IPS-20b (cell line): ENCODE results near the gene CCN2.

Source experiments
- H3K27ac ChIP-seq: one replicate; pipeline ENCODE4 v1.5.1; 2013; ENCODE audit warnings: low read length
- H3K27me3 ChIP-seq: 2 replicates; pipeline ENCODE4 v1.6.1; 2013; ENCODE audit warnings: mild to moderate bottlenecking, low read length, inconsistent platforms; ENCODE audit not compliant: insufficient read depth
- H3K36me3 ChIP-seq: 2 replicates; pipeline ENCODE4 v1.6.1; 2013; ENCODE audit warnings: low read depth, mild to moderate bottlenecking, inconsistent platforms, low read length, moderate library complexity; ENCODE audit not compliant: insufficient read depth
- H3K4me1 ChIP-seq: 2 replicates; pipeline ENCODE4 v1.6.1; 2013; ENCODE audit warnings: mild to moderate bottlenecking, control low read depth, inconsistent platforms, low read length, moderate library complexity; ENCODE audit not compliant: insufficient read depth
- H3K4me3 ChIP-seq: 2 replicates; pipeline ENCODE4 v1.5.1; 2013; ENCODE audit warnings: mild to moderate bottlenecking, low read length, inconsistent platforms
- H3K9ac ChIP-seq: 2 replicates; pipeline ENCODE4 v1.6.1; 2013; ENCODE audit warnings: low read depth, mild to moderate bottlenecking, inconsistent platforms, low read length, moderate library complexity
- H3K9me3 ChIP-seq: 2 replicates; pipeline ENCODE4 v1.6.1; 2013; ENCODE audit warnings: mild to moderate bottlenecking, low read depth, low read length, inconsistent platforms; ENCODE audit not compliant: insufficient read depth

The CCN2 gene

DNA sequence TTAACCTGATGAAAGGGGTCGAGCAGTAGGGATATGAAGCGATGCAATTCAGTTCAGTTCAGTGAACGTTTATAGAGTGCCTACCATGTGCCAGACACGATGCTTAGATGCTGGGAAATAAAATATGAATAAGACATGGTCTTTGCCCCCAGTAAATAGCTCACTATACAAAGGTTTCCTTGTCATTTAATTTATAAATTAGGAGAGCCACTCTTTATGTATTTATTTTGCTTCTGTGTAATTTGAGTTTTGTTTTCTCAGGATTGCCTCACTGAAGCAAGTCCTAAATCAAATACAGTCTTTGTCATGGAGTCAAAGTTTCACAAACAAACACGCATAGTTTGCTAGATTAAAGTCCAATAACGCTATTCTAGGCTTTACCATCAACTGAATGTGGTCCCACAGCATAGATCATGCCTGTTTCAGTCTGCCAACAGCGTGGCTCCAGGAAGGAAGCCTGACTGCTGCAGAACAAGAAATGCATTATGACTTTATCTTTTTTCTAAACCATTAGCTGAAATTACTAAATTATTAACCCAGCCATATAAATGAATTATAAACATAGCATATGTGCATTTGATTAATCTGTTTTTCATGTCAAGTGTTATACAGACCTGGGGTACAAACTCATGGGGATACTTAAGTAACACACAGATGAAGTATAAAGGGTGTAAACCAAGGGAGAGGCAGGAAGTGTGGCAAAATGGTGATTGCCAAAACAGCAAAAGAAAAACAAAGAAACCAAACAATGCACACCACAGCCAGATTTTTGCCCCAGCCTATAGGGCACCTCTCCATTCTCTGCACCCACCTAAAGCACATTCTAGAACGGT lies 29.8 kb upstream of the CCN2 start:
- Histone ChIP-seq H3K4me1 (no peaks in the 10 kb centered on the region), H3K36me3 (no peaks in the 10 kb centered on the region), H3K9ac (no peak overlapping the region), H3K27ac (no peak overlapping the region), H3K9me3 (no peaks in the 10 kb centered on the region), H3K27me3 (no peaks in the 10 kb centered on the region), H3K4me3 (no peak overlapping the region)

GRCh38 chr6:131980338-131980790 lies 29.2 kb upstream of the CCN2 start:
- Histone ChIP-seq H3K27ac (no peak overlapping the region), H3K9ac (no peak overlapping the region), H3K4me3 (no peak overlapping the region), H3K9me3 (no peaks in the 10 kb centered on the region), H3K36me3 (no peaks in the 10 kb centered on the region), H3K4me1 (no peaks in the 10 kb centered on the region), H3K27me3 (no peaks in the 10 kb centered on the region)

- no peaks in the 10 kb centered on the region for H3K27me3 ChIP-seq
- H3K27ac ChIP-seq, result no peak overlapping the region
- no peak overlapping the region for H3K4me3 ChIP-seq
- no peaks in the 10 kb centered on the region for H3K9me3 ChIP-seq
- H3K4me1 ChIP-seq, result no peaks in the 10 kb centered on the region
- H3K9ac ChIP-seq, result no peak overlapping the region
- no peaks in the 10 kb centered on the region for H3K36me3 ChIP-seq
Measured at GRCh38 chr6:131979515-131980337, 28.6 kb upstream of the CCN2 start.

GRCh38 chr6:131978522-131978921 lies 27.4 kb upstream of the CCN2 start:
- H3K4me1 ChIP-seq, result no peaks in the 10 kb centered on the region
- no peaks in the 10 kb centered on the region for H3K36me3 ChIP-seq
- H3K4me3 ChIP-seq, result no peak overlapping the region
- no peaks in the 10 kb centered on the region for H3K9me3 ChIP-seq
- no peak overlapping the region for H3K9ac ChIP-seq
- H3K27ac ChIP-seq, result no peak overlapping the region
- H3K27me3 ChIP-seq, result no peaks in the 10 kb centered on the region

GRCh38 chr6:131976545-131977061 lies 25.4 kb upstream of the CCN2 start:
- no peaks in the 10 kb centered on the region for H3K9me3 ChIP-seq
- no peak overlapping the region for H3K4me3 ChIP-seq
- no peaks in the 10 kb centered on the region for H3K27me3 ChIP-seq
- no peaks in the 10 kb centered on the region for H3K36me3 ChIP-seq
- H3K27ac ChIP-seq, result no peak overlapping the region
- no peaks in the 10 kb centered on the region for H3K4me1 ChIP-seq
- no peak overlapping the region for H3K9ac ChIP-seq

DNA sequence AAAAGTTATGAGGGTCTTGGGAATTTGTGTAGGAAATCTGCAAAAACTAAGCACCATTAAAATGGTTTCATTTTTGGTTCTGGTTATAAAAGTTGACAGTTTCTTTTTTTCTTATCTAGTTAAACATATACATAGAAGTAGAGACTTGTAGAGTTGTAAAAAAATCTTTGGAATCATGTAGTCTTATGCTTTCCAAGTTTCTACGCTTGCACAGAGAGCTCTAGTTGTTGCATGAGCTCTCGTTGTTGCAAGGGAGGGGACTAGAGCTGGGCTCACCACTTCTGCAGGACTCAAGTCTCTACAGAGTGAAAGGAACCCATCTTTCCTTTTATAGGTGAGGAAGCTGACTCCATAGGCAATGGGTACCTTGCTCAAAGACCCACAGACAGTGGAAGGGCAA lies 21.6 kb upstream of the CCN2 start:
- Histone ChIP-seq H3K27me3 (no peaks in the 10 kb centered on the region), H3K9ac (no peak overlapping the region), H3K4me3 (no peak overlapping the region), H3K36me3 (no peaks in the 10 kb centered on the region), H3K9me3 (no peaks in the 10 kb centered on the region), H3K4me1 (no peaks in the 10 kb centered on the region), H3K27ac (no peak overlapping the region)

- H3K4me1 ChIP-seq, result no peaks in the 10 kb centered on the region
Measured at GRCh38 chr6:131970076-131970859, 19.1 kb upstream of the CCN2 start.

GRCh38 chr6:131968656-131969055 lies 17.5 kb upstream of the CCN2 start:
- Histone ChIP-seq H3K4me1 (no peaks in the 10 kb centered on the region), H3K36me3 (no peaks in the 10 kb centered on the region), H3K27me3 (no peaks in the 10 kb centered on the region), H3K9me3 (no peaks in the 10 kb centered on the region), H3K9ac (no peak overlapping the region), H3K4me3 (no peak overlapping the region), H3K27ac (no peak overlapping the region)

More at GRCh38 chr6:131970076-131970859, 19.1 kb upstream of the CCN2 start:
- Histone ChIP-seq H3K9ac (no peak overlapping the region), H3K9me3 (no peaks in the 10 kb centered on the region), H3K27me3 (no peaks in the 10 kb centered on the region), H3K27ac (no peak overlapping the region), H3K4me3 (no peak overlapping the region), H3K36me3 (no peaks in the 10 kb centered on the region)

DNA sequence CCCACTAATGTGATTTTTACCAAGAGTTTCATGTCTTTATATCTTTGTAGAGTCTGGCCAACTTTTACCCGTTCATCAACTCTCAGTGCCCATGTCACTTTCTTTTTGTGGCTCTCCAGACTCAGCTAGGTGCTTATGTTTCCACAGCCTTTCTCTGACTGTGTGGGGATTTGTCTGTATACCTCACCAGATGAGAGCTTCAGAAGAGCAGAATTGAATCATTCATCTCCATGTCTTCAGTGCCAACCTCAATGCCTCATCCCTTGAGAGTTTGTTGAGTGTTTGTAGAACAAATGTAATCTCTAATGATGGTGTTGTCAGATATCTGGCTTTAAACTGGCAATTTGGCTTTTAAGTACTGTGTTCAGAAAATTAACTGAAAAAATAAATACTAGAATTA lies 16.8 kb upstream of the CCN2 start:
- Histone ChIP-seq H3K4me1 (no peaks in the 10 kb centered on the region), H3K9ac (no peak overlapping the region), H3K27me3 (no peaks in the 10 kb centered on the region), H3K27ac (no peak overlapping the region), H3K36me3 (no peaks in the 10 kb centered on the region), H3K9me3 (no peaks in the 10 kb centered on the region), H3K4me3 (no peak overlapping the region)

DNA sequence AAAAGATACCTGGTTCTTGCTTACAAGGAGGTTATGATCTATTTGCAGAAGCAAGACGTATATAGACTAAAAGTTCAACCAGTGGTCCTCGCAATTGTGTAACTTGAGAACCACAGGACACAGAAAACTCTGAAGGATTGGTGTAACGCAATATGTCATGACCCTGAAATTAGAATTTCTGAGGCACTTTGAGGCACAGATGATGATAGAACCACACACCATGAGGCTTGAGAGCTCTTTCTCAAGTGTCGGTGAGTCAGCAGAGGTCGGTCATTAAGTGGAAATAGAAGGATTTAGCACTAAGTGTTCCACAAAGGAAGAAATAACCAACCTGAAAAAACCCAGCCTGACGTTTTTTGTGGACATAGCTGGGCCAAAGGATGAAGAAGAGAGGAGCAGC lies 15.3 kb upstream of the CCN2 start:
- Histone ChIP-seq H3K4me3 (no peak overlapping the region), H3K27me3 (no peaks in the 10 kb centered on the region), H3K27ac (no peak overlapping the region)

GRCh38 chr6:131963063-131963462 lies 11.9 kb upstream of the CCN2 start:
- H3K9me3 ChIP-seq, result no peaks in the 10 kb centered on the region
- no peaks in the 10 kb centered on the region for H3K4me1 ChIP-seq
- no peak overlapping the region for H3K9ac ChIP-seq
- H3K4me3 ChIP-seq, result no peak overlapping the region
- no peaks in the 10 kb centered on the region for H3K36me3 ChIP-seq
- H3K27me3 ChIP-seq, result no peaks in the 10 kb centered on the region
- H3K27ac ChIP-seq, result no peak overlapping the region

More for the DNA sequence above, 15.3 kb upstream of the CCN2 start:
- no peaks in the 10 kb centered on the region for H3K4me1 ChIP-seq
- H3K9me3 ChIP-seq, result no peaks in the 10 kb centered on the region
- no peaks in the 10 kb centered on the region for H3K36me3 ChIP-seq
- no peak overlapping the region for H3K9ac ChIP-seq
